NCI-H526 treated with DMSO at 0.1 percent for 48 hours (cell line): ENCODE measurements around the gene TFR2.

ENCODE experiments used
- DNase-seq: peaks from one replicate; lab custom pipeline; 2025; lab: John Stamatoyannopoulos, UW

The TFR2 gene

DNA sequence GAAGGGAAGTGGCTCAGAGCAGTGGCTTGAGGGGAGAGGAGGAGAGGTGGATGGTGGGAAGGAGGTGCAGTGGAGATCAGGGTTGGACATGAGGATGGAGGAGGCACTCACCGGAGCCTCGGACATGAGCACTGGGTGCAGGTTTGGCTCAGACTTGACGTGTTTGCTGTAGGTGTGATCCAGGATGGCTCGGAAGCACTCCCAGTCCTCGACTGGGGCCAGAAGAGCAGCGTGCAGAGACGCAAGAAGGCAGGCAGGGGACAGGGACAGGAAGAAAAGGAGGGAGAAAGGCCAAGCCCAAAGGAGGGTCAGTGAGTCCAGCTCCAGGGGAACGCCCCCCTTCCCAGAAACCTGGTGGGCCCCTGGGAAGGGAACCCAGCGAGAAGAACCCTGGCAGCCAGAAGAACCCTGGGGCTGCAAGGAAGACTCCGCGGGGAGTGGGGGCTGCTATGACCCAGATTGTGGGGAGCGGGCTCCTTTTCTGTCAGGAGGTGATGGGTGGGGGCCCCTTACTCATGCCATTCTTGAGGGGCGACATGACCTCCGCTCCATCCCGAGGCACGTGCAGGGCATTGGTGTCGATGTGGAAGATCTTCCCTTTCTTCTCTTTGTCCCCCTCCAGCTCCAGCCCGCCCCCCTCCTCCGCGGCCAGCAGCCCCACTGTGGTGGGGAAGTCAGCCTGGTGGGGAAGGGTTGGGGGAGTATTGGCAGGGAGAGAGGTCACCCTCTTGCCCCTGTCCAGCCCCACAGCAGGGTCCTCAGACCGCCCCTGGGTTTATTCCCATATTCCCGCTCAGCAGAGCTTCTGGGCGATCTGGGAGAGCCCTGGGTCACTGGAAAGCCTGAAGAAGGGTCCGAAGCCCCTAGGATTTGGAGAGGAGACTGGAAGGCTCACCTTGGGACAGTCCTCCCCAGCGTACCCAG lies 13.8 kb upstream of the TFR2 start:
- DNase-seq = no peak

DNA sequence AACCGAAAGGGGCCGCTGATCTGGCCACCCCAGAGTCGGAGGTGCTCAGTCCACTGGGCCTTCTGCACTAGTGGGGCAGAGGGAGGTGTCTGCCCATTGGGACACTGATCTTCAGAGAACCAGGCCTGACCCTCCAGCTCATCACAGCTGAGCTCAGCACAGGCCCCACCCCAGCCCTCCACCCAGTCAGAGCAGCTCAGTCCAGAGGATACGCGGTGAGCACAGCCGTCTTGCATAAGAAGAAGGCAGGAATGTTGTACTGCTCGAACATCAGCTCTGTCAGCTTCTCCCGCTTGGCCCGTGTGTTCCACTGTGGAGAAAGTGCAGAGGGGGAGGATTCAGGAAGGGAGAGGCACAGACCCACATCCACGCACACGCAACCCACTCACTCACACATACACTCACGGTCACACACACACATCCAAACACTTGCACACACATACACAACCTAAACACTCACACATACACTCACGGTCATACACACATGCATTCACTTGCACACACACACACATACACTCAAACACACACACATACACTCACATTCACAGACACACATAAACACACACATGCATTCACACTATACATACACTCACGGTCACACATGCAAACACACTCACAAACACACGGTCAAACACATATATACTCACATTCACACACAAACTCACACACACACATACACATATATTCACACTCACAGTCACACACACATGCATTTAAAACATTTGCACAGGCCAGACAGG lies 8.6 kb upstream of the TFR2 start:
- no peak for DNase-seq

DNA sequence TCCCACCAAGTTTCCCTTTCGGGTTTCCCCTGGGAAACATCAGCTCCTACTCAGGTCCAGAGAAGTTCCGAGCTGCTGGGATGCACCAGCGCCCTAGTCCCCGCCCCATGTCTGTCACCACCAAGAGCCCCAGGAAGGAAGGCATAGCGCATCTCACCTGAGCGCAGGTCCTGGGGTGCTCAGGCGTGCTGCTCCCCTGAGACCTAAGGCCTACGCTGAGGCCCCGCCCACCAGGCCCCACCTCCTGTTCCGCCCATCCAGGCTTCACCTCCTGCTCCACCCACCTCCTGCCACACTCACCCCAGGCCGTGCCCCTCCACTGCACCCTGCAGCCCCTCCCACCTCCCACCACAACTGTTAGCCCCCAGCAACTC lies 1.2 kb upstream of the TFR2 start:
- DNase-seq = no peak

DNA sequence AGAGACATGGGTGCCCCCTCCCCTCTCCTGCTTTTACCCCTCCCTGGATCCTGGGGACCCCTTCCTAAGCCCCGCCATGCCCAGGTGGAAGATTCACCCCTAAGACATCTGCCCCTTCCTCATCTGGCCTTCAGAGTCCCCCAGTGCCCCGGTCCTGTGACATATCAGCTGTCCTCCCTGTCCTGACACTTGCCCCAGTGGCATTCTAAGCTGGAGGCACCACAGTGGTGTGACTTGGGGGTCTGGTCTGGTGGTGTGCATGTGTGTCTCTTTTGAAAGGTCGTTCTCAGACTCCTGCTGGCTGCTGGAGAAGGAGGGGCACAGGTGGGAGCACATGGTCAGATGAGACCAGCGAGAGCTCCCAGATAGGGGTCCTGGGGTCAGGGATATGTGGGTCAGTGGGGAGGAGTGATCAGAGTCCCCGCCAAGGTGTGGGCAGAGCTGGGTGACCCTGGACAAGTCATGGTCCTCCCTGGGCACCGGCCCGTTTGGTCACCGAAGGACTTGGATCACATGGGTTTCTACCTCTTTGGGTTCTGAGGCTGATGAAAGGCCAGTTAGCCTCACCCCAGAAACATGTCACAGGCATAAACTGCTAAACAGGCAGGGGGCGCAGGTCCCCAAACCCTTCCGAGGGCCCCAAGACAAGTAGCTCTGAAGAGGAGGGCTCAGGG lies 645 bp upstream of the TFR2 start:
- no peak for DNase-seq

DNA sequence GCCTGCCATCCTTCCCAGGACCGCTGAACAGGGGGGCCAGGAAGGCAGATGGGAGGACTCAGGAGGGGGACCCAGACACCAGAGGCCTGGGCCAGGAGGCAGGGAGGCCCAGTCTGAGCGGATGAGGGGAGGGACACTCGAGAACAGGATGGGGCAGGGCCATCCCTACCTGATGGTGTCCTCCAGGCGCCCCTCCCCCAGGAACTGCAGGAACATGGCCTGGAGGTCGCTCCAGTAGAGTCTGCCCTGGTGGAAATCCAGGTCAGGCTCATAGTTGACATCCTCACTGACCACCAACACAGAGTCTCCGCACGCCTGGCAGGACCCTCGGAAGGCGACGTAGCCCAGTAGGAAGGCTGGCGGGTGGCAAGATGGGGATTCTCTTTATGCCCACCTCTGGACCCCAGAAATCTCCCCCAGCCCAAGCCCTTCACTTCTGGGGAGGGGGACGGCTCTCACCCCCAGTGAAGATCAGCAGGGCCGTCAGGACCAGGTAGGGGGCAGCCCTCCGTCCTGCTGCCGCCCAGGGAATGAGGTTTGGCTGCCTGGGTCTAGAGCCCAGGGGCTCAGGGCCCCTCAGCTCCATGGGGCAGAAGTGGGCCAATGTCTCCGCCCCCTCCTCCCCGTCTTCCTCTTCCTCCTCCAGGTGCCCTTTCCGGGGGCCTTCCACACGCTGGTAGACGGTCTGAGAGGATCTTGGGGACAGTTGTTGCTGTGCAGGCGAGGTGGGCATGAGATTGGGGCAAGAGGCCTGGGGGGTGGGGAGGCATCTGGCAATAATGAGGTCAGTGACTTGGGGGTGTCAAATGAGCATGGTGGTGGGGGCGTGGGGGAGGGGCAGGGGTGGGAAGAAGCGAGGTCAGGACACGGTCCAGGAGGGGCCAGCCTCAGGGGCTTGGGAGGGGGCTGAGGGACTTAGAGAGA lies 573 bp downstream of the TFR2 start:
- DNase-seq = no peak

DNA sequence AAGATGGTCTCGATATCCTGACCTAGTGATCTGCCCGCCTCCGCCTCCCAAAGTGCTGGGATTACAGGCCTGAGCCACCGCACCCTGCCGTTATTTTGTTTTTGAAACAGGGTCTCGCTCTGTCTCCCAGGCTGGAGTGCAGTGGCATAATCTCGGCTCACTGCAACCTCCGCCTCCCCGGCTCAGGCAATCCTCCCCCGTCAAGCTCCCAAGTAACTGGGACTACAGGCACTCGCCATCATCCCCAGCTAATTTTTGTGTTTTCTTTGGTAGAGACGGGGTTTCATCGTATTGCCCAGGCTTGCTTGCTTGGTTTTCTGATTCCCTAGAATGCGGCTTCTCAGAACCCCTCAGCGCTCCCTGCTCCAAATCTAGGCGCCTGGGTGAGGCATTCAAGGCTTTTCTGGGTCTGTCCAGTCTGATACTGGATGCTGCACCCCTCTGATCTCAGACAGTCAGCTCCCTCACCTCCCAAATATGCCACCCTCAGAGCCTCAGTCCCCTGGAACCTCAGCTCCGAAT lies 1.3 kb downstream of the TFR2 start:
- no peak for DNase-seq

DNA sequence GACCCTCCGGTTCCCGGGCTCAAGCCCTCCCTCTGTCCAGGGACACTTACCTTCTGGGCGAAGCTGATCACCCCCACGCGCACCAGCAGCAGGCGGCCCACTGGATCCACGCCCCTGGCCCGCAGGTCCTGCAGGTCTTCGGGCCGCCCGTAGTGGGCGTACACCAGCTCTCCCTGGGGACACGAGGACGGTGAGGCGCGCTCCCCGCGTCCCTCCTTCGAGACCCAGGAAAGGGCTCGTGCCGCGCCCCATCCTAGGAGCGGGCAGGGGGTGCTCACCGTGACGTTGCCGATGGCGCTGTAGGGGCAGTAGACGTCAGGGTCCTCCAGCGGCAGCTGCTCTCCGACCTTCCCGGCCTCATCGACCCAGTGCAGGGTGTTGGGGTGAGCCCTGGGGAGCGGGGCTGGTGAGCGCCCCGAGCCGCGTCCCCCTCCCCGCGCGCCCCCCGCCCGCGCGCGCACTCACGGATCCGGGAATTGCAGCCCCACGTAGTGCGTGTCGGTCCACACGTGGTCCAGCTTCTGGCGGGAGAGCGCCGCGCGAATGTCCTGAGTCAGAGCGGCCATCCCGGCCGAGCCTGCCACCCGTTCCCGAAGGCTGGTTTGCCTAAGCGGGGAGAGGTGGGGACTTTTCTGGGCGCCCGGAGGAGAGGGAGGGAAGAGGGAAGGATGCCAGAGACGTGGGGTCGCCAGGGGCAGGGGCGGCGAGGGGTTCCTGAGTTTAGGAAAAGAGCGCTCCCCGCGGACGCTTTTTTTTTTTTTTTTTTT lies 8.2 kb downstream of the TFR2 start:
- DNase-seq = peak; percentile 19

DNA sequence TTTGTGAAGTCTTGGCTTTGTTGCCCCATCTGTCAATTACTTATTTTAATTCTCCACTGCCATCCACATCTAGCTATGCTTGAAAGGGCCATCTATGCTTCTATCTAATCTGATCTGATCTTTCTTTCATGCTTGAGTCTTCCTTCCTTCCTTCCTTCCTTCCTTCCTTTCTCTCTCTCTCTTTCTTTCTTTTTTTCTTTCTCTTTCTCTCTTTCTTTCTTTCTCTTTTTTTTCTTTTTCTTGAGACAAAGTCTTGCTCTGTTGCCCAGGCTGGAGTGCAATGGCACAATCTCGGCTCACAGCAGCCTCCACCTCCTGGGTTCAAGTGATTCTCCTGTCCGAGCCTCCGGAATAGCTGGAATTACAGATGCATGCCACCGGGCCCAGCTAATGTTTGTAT lies 11.3 kb downstream of the TFR2 start:
- DNase-seq = no peak

DNA sequence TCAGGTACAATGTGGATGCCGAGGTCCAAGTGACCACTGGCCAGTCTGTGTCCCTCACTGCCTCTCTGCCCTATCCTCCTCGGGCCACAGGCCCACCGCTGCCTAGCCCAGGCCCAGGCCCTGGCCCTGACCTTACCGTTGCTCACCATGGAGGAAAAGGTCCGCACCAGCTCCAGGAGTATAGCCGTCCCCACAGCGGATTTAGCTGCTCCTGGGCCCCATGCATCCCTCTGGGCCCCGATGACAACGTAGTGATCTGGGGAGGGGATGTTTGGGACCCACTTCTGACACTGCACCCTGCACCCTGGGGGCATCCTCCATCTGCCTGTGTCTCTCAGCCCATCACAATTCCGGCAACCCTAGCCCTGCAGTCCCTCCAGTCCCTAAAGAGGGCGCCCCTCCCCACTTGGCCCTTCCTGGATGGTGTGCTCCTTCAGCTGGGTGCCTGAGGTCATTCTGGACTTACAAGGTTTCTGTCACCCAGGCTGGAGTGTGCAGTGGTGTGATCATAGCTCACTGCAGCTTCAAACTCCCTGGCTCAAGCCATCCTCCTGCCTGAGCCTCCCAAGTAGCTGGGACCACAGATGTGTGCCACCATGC lies 12.1 kb downstream of the TFR2 start:
- DNase-seq = no peak

DNA sequence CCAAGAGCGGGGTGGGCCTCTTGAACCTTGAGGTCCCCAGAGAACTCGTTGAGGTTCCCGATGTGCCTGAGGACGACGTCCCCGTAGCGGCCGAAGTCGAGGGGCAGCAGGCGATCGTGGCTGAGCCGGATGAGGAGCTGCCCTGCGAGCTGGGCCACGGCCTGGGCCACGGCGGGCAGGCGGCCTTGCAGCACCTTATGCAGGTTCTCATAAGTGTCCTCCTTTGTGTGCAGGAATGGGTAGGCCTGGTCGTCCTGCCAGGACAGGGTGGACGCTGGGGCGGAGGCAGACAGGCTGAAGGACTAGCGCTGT lies 14.2 kb downstream of the TFR2 start:
- no peak for DNase-seq

DNA sequence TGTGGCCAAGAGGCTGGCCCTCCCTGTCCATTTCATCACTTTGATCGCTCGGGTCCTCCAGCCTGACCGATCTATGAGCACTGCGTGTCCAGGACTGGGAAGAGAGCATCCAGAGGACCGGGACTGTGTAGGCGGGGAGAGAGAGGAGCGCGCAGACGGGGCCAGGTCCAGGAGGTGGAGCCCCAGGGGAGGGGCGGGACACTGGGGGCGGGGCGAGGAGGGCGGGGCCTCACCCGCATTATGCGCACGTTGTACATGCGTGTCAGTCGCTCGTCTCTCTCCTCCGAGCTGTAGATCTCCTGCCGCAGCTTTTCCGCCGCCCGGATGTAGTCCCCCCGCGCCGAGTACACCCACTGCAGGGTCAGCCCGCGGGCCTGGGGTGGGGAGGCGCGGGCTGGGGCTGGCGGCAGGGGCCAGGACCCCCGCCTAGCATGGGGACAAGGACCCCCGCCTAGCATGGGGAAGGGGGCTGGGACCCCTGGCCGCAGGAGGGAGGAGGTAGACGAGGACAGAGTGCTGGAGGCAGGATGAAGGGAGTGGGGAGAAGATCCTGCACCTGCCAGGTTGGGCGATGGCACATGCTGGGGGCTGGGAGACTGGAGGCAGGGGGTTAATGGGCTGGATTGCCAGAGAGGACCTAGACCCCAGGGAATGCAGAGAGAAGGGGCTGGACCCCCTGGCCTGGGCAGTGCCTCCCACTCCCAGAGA lies 14.7 kb downstream of the TFR2 start:
- peak; percentile 70 for DNase-seq

DNA sequence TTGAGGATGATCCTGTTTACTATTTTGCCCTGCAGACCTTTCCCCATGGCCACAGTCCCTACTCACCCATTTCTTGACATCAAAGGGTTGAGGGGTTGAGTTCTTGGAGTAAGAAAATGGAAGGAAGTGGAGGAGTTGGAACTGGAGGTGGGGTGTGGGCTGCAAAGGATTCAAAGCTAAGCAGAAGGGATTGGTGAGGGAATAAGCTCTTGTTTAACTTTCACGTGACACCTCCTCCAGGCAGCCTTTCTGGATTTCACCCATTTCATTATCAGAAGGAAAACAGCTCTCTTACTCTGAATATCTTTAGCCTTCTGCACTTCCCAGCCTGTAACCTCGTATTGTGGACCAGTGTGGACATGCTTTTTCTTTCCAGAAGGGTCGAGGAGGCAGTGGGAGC lies 15.3 kb downstream of the TFR2 start:
- no peak for DNase-seq

DNA sequence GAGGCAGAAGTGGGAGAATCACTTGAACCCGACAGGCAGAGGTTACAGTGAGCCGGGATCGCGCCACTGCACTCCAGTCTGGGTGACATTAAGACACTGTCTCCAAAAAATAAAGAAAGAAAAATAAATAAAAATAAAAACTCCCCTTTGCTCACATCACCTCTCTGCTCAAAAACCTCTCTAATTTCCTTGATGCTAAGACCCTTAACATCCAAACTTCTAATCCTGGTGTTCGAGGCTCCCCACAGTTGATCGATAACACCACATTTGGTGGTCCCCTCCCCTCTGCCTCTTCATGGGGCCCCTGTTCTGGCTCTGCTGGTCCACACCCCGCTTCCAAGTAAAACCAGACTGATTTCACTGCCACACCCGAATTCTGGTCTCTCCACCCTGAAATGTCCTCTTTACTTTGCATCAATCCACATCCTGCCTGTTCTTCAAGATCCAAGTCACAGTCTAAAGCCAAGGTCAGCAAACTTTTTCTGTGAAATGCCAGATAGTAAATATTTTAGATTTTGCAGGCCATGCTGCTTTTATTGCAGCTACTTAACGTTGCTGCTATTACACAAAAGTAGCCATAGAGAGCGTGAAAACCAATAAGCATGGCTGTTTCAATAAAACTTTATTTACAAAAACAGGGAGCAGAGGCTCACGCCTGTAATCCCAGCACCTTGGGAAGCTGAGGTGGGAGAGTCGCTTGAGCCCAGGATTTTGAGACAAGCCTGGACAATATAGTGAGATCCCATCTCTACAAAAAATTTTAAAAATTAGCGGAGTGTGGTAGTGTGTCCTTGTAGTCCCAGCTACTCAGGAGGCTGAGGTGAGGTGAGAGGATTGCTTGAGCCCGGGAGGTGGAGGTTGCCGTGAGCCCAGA lies 17.2 kb downstream of the TFR2 start:
- DNase-seq = no peak

DNA sequence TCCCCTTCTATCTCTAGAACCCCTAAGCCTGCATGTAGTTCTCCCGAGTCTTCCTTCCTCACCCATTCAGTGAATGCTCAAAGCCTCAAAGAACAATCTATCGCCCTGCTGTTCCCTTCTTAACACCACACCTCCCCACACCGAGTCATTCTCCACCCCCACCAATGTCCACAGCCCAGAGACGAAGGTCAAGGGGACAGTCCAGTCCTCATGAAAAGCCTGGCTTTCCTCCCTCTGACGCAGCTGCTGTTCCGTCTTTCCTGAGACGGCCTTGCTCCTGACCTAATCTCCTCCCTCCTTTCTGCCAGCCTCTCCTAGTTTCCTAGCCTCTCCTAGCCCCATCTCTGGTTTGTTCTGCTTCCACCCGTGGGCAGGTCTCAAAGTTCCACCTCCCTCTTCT lies 19.8 kb downstream of the TFR2 start:
- no peak for DNase-seq

DNA sequence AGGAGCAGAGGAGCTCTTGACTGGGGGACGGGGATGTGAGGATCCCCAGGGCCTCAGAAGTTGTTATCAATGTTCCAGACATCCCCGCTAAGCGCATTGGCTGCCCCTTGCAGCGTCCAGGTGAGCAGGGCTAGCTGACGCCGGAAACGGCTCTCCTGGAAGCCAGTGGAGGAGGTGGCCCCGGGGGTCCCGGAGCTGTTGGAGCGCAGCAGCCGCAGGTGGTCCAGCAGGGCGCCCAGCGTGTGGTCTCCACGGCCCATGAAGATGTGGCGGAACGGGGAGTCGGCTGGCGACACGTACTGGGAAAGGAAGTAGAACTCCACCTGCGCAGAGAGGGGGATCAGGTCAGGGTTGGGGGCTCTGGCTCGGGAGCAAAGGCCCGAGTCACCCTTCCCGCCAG lies 20.5 kb downstream of the TFR2 start:
- DNase-seq = no peak

DNA sequence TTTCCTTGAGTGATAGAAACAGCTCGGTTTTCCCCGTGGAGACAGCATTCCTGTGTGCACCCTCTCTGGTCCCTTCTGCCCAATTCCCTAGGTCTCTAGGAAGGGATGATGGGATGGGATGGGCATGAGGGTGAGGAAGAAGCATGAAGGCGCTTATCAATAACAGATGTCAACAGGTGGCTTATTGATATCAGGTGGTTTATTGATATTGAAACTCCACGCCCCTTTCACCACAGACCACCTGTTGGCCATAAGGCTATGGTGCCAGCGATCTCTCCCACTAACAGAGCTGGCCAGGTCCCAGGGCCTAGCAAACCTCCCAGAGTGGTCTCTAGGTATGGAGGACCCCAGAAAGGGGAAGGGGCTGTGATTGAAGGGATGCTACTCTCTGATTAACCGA lies 21.1 kb downstream of the TFR2 start:
- no peak for DNase-seq

DNA sequence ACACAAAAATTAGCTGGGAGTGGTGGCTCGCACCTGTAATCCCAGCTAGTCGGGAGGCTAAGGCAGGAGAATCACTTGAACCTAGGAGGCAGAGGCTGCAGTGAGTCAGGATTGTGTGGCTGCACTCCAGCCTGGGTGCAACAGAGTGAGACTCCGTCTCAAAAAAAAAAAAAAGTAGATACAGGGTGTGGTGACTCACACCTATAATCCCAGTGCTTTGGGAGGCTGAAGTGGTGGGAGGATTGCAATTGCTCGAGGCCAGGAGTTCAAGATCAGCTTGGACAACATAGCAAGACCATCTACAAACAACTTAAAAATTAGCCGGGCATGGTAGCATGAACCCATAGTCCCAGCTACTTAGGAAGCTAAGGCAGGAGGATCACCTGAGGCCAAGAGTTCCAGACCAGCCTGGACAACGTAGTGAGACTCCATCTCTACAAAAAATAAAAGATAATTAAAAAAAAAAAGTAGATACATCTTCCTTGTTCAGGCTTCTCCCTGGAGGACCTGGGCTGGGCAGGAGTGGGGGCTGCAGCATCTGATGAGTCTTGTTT lies 27.0 kb downstream of the TFR2 start:
- no peak for DNase-seq

DNA sequence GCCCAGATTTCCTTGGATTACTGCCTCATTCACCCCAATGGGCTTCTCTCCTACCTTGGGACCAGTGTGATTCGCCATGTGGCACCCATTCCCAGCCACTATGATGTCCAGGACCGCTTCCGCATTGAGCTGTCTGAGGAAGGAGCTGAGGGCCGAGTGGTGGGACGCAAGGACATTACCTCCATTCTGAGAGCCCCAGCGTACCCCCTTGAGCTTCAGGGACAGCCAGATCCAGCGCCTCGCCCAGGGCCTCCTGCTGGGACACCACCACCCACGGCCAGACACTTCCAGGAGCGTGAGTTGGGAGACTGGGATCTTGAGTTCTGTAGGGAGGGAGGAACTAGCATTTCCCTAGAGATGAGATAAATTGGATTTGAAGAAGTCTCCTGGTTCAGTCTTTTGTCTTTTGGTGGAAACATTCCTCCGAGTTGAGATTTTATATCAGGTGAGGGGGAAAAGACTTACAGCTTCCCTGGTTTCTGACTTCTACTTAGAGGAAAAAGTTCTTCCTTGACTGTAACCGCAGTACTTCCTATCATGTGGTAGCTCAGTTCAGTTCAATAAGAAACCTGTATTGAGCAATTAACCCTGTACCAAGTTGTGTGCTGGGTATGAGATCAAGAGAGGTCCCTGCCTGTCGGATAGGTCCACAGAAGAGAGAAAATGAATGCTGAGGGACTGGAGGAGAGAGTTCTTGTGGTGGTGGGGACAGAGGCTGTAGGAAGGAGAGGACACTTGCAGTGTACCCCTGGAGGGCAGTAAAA lies 27.8 kb downstream of the TFR2 start:
- no peak for DNase-seq
